Measurements from ENCODE around the gene SMARCE1.

Gene SMARCE1

GRCh38 chr17:40602445-40603443 lies 44.9 kb downstream of the SMARCE1 start:
- no peak for TF ChIP-seq CTCF (IDR thresholded peaks at IDR 0.05; ENCODE audit: extremely low read depth, missing control alignments)
- peak; percentile 55 for DNase-seq (ENCODE audit: low spot score)

GRCh38 chr17:40600486-40601046 lies 47.1 kb downstream of the SMARCE1 start:
- TF ChIP-seq CTCF (IDR thresholded peaks at IDR 0.05; ENCODE audit: extremely low read depth, missing control alignments): no peak
- no peak for DNase-seq (ENCODE audit: low spot score)

GRCh38 chr17:40599468-40599763 lies 48.2 kb downstream of the SMARCE1 start:
- DNase-seq (ENCODE audit: low spot score): no peak
- no peak for TF ChIP-seq CTCF (IDR thresholded peaks at IDR 0.05; ENCODE audit: extremely low read depth, missing control alignments)

- DNase-seq (ENCODE audit: low spot score): peak; percentile 68
- no peak for TF ChIP-seq CTCF (IDR thresholded peaks at IDR 0.05; ENCODE audit: extremely low read depth, missing control alignments)
Measured at GRCh38 chr17:40598619-40599467, 48.8 kb downstream of the SMARCE1 start.

GRCh38 chr17:40598301-40598618 lies 49.4 kb downstream of the SMARCE1 start:
- TF ChIP-seq CTCF (IDR thresholded peaks at IDR 0.05; ENCODE audit: extremely low read depth, missing control alignments): no peak
- no peak for DNase-seq (ENCODE audit: low spot score)

- TF ChIP-seq CTCF (IDR thresholded peaks at IDR 0.05; ENCODE audit: extremely low read depth, missing control alignments): no peak
- peak; percentile 53 for DNase-seq (ENCODE audit: low spot score)
Measured at GRCh38 chr17:40597556-40598300, 49.9 kb downstream of the SMARCE1 start.
